Measurements from ENCODE around the gene POLR2H. TPM values are rescaled to one million over a fixed set of nuclear protein-coding genes. Genes with fewer than 3 reads are reported as not detected.
A peak's percentile ranks its signal among the peaks of the same experiment; 100 is the strongest.

The POLR2H gene
- 19.0 TPM for total RNA-seq

DNA sequence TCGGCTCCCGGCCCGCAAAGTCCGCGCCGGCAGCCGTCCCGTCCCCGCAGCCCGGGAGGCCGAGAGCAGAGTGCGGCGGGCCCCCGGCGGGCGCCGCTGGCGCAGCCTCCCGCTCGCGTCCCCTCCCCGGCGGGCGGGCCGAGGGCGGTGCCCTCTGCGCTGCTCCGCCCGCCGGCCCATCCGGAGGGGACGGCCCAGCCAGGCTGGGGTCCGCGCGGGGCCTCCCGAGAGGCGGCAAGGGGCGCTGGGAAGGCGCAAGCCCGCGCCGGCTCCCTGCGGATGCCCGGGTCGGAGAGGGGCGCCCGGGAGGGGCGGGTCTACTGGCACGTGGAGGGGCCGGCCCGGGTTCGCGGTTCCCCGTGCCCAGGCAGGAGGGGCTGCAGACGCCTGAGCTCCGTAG lies at the start of gene POLR2H, which contains the start of gene CLCN2:
POLR2H (plus strand) TSS at position 179 of the 400 bp plus-strand sequence. CDS start 1,783 bp downstream, outside the sequence.
CLCN2 (minus strand) TSS at position 74 of the 400 bp plus-strand sequence. CDS start 126 bp downstream, outside the sequence.
- Histone ChIP-seq H3K9me3 (ENCODE audit: low read depth, low read length) (no peaks in the 10 kb centered on the region), H3K4me3 (ENCODE audit: low read length) (peak within 1 kb of the TSS; percentile 54), H3K4me1 (ENCODE audit: insufficient read depth, low read length) (peaks cover 22% of the 10 kb centered on the region), H3K27me3 (ENCODE audit: insufficient read depth, low read length) (no peaks in the 10 kb centered on the region)

DNA sequence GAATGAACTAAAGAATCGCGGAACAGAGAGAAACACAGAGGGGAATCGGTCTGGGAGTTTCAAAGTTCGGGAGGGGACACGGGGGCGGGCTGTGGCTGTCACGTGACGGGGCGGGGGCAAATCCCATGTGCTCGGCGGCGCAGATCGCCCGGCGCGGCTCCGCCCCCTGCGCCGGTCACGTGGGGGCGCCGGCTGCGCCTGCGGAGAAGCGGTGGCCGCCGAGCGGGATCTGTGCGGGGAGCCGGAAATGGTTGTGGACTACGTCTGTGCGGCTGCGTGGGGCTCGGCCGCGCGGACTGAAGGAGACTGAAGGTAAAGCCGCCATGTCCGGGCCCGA lies 47.2 kb upstream of the POLR2H start, which contains the start of gene EIF4G1:
EIF4G1 (plus strand) TSS at position 244 of the 337 bp plus-strand sequence. CDS start 1,191 bp downstream, outside the sequence.
- Histone ChIP-seq H3K9me3 (ENCODE audit: low read depth, low read length) (no peaks in the 10 kb centered on the region), H3K4me1 (ENCODE audit: insufficient read depth, low read length) (peaks cover 40% of the 10 kb centered on the region)

DNA sequence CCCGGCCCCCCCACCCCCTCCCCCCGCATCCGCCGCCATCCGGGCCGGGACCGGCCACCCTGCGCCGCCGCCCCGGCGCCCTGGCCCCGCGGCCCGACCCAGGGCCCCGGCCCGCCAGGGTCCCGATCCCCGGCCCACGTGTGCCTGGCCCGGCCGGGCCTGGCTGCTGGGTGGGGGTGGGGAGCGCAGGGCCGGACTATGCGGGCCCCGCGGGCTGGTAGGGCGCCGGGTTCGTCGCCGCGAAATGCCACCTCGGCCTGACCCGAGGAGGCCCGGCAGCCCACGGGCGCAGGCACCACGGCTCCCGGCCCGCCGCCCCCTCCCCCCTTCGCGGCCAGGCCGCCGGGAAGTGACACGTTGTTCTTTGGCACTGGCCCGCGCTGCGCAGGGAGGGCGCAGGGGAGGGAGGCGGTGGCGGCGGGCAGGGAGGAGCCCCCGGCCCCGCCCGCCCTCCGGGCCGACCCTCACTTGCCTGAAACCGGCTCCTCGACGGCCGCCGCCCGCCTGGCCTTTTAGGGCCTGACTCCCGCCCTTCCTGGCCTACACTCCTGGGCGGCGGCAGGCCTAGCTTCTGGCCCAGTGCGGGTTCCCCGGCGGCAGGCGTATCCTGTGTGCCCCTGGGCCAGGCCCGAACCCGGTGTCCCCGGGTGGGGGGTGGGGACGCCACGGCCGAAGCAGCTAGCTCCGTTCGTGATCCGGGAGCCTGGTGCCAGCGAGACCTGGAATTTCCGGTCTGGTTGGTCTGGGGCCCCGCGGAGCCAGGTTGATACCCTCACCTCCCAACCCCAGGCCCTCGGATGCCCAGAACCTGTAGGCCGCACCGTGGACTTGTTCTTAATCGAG lies 46.6 kb upstream of the POLR2H start:
- H3K9me3 ChIP-seq (ENCODE audit: low read depth, low read length) = no peaks in the 10 kb centered on the region
- peaks cover 46% of the 10 kb centered on the region for H3K4me1 ChIP-seq (ENCODE audit: insufficient read depth, low read length)
- H3K4me3 ChIP-seq (ENCODE audit: low read length) = peak overlapping the region; percentile 61
- H3K27me3 ChIP-seq (ENCODE audit: insufficient read depth, low read length) = no peaks in the 10 kb centered on the region

More for the DNA sequence above, 47.2 kb upstream of the POLR2H start, which contains the start of gene EIF4G1:
- Histone ChIP-seq H3K4me3 (ENCODE audit: low read length) (peak within 1 kb of the TSS; percentile 61), H3K27me3 (ENCODE audit: insufficient read depth, low read length) (no peaks in the 10 kb centered on the region)

DNA sequence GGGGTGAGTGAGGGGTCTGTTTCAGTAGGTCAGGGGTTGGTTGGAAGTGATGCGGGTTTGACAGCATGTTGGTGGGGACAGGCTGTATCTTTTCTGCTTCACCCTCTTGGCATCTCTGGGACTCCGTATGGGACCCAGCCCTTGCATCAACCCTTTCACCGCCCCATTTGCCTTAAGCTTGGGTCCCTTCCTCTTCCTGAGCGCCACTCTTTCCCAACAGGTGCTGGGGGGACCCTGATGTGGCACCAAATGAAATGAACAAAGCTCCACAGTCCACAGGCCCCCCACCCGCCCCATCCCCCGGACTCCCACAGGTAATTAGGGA lies 46.0 kb upstream of the POLR2H start:
- H3K4me3 ChIP-seq (ENCODE audit: low read length) = peak overlapping the region; percentile 61
- H3K27me3 ChIP-seq (ENCODE audit: insufficient read depth, low read length) = no peaks in the 10 kb centered on the region
- H3K4me1 ChIP-seq (ENCODE audit: insufficient read depth, low read length) = peaks cover 52% of the 10 kb centered on the region
- H3K9me3 ChIP-seq (ENCODE audit: low read depth, low read length) = no peaks in the 10 kb centered on the region

- Histone ChIP-seq H3K4me1 (ENCODE audit: insufficient read depth, low read length) (peaks cover 57% of the 10 kb centered on the region), H3K9me3 (ENCODE audit: low read depth, low read length) (no peaks in the 10 kb centered on the region), H3K27me3 (ENCODE audit: insufficient read depth, low read length) (no peaks in the 10 kb centered on the region), H3K4me3 (ENCODE audit: low read length) (peak overlapping the region; percentile 61)
Observed at GRCh38 chr3:184315871-184316661, 45.4 kb upstream of the POLR2H start.

GRCh38 chr3:184316792-184317191 lies 44.7 kb upstream of the POLR2H start:
- Histone ChIP-seq H3K4me3 (ENCODE audit: low read length) (no peak overlapping the region), H3K9me3 (ENCODE audit: low read depth, low read length) (no peaks in the 10 kb centered on the region), H3K4me1 (ENCODE audit: insufficient read depth, low read length) (peaks cover 65% of the 10 kb centered on the region), H3K27me3 (ENCODE audit: insufficient read depth, low read length) (no peaks in the 10 kb centered on the region)

- Histone ChIP-seq H3K27me3 (ENCODE audit: insufficient read depth, low read length) (no peaks in the 10 kb centered on the region), H3K4me3 (ENCODE audit: low read length) (no peak overlapping the region), H3K9me3 (ENCODE audit: low read depth, low read length) (no peaks in the 10 kb centered on the region), H3K4me1 (ENCODE audit: insufficient read depth, low read length) (peaks cover 69% of the 10 kb centered on the region)
Observed at GRCh38 chr3:184317201-184317600, 44.3 kb upstream of the POLR2H start.

- H3K9me3 ChIP-seq (ENCODE audit: low read depth, low read length) = no peaks in the 10 kb centered on the region
- no peaks in the 10 kb centered on the region for H3K27me3 ChIP-seq (ENCODE audit: insufficient read depth, low read length)
- peaks cover 76% of the 10 kb centered on the region for H3K4me1 ChIP-seq (ENCODE audit: insufficient read depth, low read length)
- H3K4me3 ChIP-seq (ENCODE audit: low read length) = no peak overlapping the region
Observed at GRCh38 chr3:184320104-184320445, 41.4 kb upstream of the POLR2H start.

- H3K9me3 ChIP-seq (ENCODE audit: low read depth, low read length) = no peaks in the 10 kb centered on the region
- no peak overlapping the region for H3K4me3 ChIP-seq (ENCODE audit: low read length)
- peaks cover 60% of the 10 kb centered on the region for H3K4me1 ChIP-seq (ENCODE audit: insufficient read depth, low read length)
- H3K27me3 ChIP-seq (ENCODE audit: insufficient read depth, low read length) = no peaks in the 10 kb centered on the region
Observed at GRCh38 chr3:184321666-184322065, 39.8 kb upstream of the POLR2H start.

GRCh38 chr3:184322731-184323487 lies 38.6 kb upstream of the POLR2H start:
- Histone ChIP-seq H3K4me1 (ENCODE audit: insufficient read depth, low read length) (peaks cover 50% of the 10 kb centered on the region), H3K9me3 (ENCODE audit: low read depth, low read length) (no peaks in the 10 kb centered on the region), H3K4me3 (ENCODE audit: low read length) (no peak overlapping the region), H3K27me3 (ENCODE audit: insufficient read depth, low read length) (no peaks in the 10 kb centered on the region)

DNA sequence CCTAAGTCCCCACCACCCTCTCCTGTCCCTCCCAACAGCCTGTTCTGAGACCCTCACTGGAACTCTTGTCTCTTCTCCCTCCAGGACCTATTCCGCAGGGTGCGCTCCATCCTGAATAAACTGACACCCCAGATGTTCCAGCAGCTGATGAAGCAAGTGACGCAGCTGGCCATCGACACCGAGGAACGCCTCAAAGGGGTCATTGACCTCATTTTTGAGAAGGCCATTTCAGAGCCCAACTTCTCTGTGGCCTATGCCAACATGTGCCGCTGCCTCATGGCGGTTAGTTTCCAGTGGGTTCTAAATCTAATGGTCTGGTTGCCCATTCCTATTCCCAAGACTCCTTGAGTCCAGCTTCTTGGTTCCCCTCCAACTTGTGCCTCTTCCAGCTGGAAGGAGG lies 37.8 kb upstream of the POLR2H start:
- Histone ChIP-seq H3K4me3 (ENCODE audit: low read length) (no peak overlapping the region), H3K4me1 (ENCODE audit: insufficient read depth, low read length) (peaks cover 46% of the 10 kb centered on the region), H3K27me3 (ENCODE audit: insufficient read depth, low read length) (no peaks in the 10 kb centered on the region), H3K9me3 (ENCODE audit: low read depth, low read length) (no peaks in the 10 kb centered on the region)

DNA sequence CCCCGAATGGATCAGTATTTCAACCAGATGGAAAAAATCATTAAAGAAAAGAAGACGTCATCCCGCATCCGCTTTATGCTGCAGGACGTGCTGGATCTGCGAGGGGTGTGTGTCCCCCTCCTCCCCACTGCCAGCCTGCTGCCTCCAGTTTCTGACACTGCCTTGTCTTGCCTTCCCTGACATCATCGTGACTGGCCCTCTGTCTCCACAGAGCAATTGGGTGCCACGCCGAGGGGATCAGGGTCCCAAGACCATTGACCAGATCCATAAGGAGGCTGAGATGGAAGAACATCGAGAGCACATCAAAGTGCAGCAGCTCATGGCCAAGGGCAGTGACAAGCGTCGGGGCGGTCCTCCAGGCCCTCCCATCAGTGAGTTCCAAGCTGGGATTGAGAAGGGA lies 36.2 kb upstream of the POLR2H start:
- H3K27me3 ChIP-seq (ENCODE audit: insufficient read depth, low read length) = no peaks in the 10 kb centered on the region
- no peaks in the 10 kb centered on the region for H3K9me3 ChIP-seq (ENCODE audit: low read depth, low read length)
- no peak overlapping the region for H3K4me3 ChIP-seq (ENCODE audit: low read length)
- peaks cover 30% of the 10 kb centered on the region for H3K4me1 ChIP-seq (ENCODE audit: insufficient read depth, low read length)

DNA sequence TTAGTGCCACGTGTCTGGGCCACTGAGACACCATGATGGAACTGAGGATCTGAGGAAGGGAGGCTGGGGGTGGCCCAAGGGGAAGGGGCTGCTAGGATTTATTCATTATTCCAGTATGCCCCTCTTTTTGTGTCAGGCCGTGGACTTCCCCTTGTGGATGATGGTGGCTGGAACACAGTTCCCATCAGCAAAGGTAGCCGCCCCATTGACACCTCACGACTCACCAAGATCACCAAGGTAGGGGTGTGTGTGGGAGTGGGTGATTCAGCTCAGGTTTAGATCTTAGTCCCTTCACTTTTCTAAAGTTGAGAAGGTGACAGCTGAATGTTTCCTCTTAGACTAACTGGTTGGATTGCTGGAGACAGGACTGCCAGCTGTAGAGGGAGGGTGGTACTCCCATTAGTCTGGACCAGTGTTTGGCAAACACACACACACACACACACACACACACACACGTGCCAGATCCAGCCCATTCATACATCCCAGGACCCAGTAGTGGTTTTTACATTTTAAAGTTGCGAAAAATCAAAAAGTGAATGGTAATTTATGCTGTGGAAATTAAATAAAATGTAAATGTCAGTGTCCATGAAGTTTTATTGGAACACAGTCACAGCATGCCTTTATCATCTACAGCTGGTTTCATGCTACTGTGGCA lies 35.7 kb upstream of the POLR2H start:
- no peaks in the 10 kb centered on the region for H3K27me3 ChIP-seq (ENCODE audit: insufficient read depth, low read length)
- H3K4me3 ChIP-seq (ENCODE audit: low read length) = no peak overlapping the region
- no peaks in the 10 kb centered on the region for H3K9me3 ChIP-seq (ENCODE audit: low read depth, low read length)
- peaks cover 25% of the 10 kb centered on the region for H3K4me1 ChIP-seq (ENCODE audit: insufficient read depth, low read length)

DNA sequence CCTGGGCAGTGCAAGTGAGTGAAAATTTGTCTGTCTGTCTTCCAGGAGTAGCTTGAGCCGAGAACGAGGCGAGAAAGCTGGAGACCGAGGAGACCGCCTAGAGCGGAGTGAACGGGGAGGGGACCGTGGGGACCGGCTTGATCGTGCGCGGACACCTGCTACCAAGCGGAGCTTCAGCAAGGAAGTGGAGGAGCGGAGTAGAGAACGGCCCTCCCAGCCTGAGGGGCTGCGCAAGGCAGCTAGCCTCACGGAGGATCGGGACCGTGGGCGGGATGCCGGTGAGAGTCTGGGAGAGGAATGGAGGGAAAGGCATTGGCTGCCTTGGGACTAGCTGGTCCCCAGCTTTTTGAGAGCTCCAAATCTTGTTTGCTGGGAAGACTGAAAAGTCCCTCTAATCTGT lies 34.3 kb upstream of the POLR2H start:
- no peaks in the 10 kb centered on the region for H3K27me3 ChIP-seq (ENCODE audit: insufficient read depth, low read length)
- no peaks in the 10 kb centered on the region for H3K9me3 ChIP-seq (ENCODE audit: low read depth, low read length)

More for the DNA sequence above, 34.3 kb upstream of the POLR2H start:
- Histone ChIP-seq H3K4me1 (ENCODE audit: insufficient read depth, low read length) (peaks cover 11% of the 10 kb centered on the region), H3K4me3 (ENCODE audit: low read length) (no peak overlapping the region)

Data from mononuclear cell (primary cell).